ENCODE results near the gene MRAS.

Gene MRAS

GRCh38 chr3:138404121-138404520 lies 55.7 kb downstream of the MRAS start (continued):
- TF ChIP-seq BCL6B (tag by site-specific recombination; IDR thresholded peaks at IDR 0.05) = no peak

GRCh38 chr3:138405001-138405400 lies 56.6 kb downstream of the MRAS start:
- TF ChIP-seq ZNF354C (tag by site-specific recombination; IDR thresholded peaks at IDR 0.05; ENCODE audit: borderline replicate concordance, low read depth) = no peak
- TF ChIP-seq ZNF175 (tag by site-specific recombination; IDR thresholded peaks at IDR 0.05) = no peak
- TF ChIP-seq PRDM10 (tag by site-specific recombination; IDR thresholded peaks at IDR 0.05) = no peak
- no peak for TF ChIP-seq ZNF48 (tag by site-specific recombination; IDR thresholded peaks at IDR 0.05)
- TF ChIP-seq ZNF707 (tag by site-specific recombination; IDR thresholded peaks at IDR 0.05) = no peak
- Histone ChIP-seq H3K9me3 (ENCODE audit: control insufficient read depth, insufficient read depth, low read depth, low read length) (no peaks in the 10 kb centered on the region), H3K4me3 (ENCODE audit: low read depth, low read length) (no peak overlapping the region), H3K36me3 (ENCODE audit: control insufficient read depth in 2 of 2, insufficient read depth in 1 of 2, low read length in 2 of 2) (peaks cover 0 to 28% of the 10 kb centered on the region in 2 experiments; a peak in 1 of 3 replicates), H3K27ac (ENCODE audit: extremely low read depth, low read depth, low read length) (no peak overlapping the region), H3K4me1 (ENCODE audit: control insufficient read depth, insufficient read depth, low read length) (no peaks in the 10 kb centered on the region)
- ChIA-PET CTCF (interaction anchor here (0.6 kb wide), 1 partner anchor 333 kb away, joined by 5 read pairs; no protein-coding TSS in a partner anchor), POLR2A (no interaction called here)

GRCh38 chr3:138405486-138405885 lies 57.1 kb downstream of the MRAS start:
- TF ChIP-seq HOXA7 (CRISPR knock-in tag; IDR thresholded peaks at IDR 0.05; ENCODE audit: borderline replicate concordance) (no peak), ZNF580 (tag by site-specific recombination; IDR thresholded peaks at IDR 0.05) (no peak), KLF9 (tag by site-specific recombination; IDR thresholded peaks at IDR 0.05; ENCODE audit: low read depth) (no peak), ZNF324 (tag by site-specific recombination; IDR thresholded peaks at IDR 0.05) (no peak), ZNF274 (IDR thresholded peaks at IDR 0.05; ENCODE audit: low read length) (no peak), ZNF274 (tag by site-specific recombination; IDR thresholded peaks at IDR 0.05; ENCODE audit: borderline replicate concordance) (no peak), ZNF704 (tag by site-specific recombination; IDR thresholded peaks at IDR 0.05) (no peak), ZNF521 (tag by site-specific recombination; IDR thresholded peaks at IDR 0.05) (no peak), ZNF24 (tag by site-specific recombination; IDR thresholded peaks at IDR 0.05) (no peak), ZNF48 (tag by site-specific recombination; IDR thresholded peaks at IDR 0.05) (no peak), ZNF239 (tag by site-specific recombination; IDR thresholded peaks at IDR 0.05) (no peak), ZNF138 (tag by site-specific recombination; IDR thresholded peaks at IDR 0.05; ENCODE audit: borderline replicate concordance) (no peak), KLF8 (tag by site-specific recombination; IDR thresholded peaks at IDR 0.05) (no peak), ZNF157 (tag by site-specific recombination; IDR thresholded peaks at IDR 0.05) (no peak), ZNF404 (tag by site-specific recombination; IDR thresholded peaks at IDR 0.05) (no peak), SCRT2 (tag by site-specific recombination; IDR thresholded peaks at IDR 0.05) (no peak), ZNF214 (tag by site-specific recombination; IDR thresholded peaks at IDR 0.05; ENCODE audit: borderline replicate concordance) (no peak), ZNF560 (tag by site-specific recombination; IDR thresholded peaks at IDR 0.05; ENCODE audit: borderline replicate concordance) (no peak), ZNF174 (tag by site-specific recombination; IDR thresholded peaks at IDR 0.05) (no peak), ZFP41 (tag by site-specific recombination; IDR thresholded peaks at IDR 0.05; ENCODE audit: borderline replicate concordance) (no peak), ZNF341 (tag by site-specific recombination; IDR thresholded peaks at IDR 0.05; ENCODE audit: low read depth) (no peak)
- Histone ChIP-seq H3K4me3 (ENCODE audit: low read depth, low read length) (no peak overlapping the region), H3K4me1 (ENCODE audit: control insufficient read depth, insufficient read depth, low read length) (no peaks in the 10 kb centered on the region), H3K36me3 (ENCODE audit: control insufficient read depth in 2 of 2, insufficient read depth in 1 of 2, low read length in 2 of 2) (peaks cover 0 to 28% of the 10 kb centered on the region in 2 experiments; a peak in 1 of 3 replicates), H3K27ac (ENCODE audit: extremely low read depth, low read depth, low read length) (no peak overlapping the region), H3K9me3 (ENCODE audit: control insufficient read depth, insufficient read depth, low read depth, low read length) (no peaks in the 10 kb centered on the region)
- ChIA-PET CTCF (interaction anchor here (0.6 kb wide), 1 partner anchor 333 kb away, joined by 5 read pairs; no protein-coding TSS in a partner anchor), POLR2A (no interaction called here)

Data from HEK293 (cell line).